NK-92 treated with Interleukin-12 subunit alpha and Interleukin-12 subunit beta, amount 100 ng/mL, for 24 hours (cell line): ENCODE measurements around the gene FAM107B.

Experiments used
- DNase-seq: peaks from one replicate; lab custom pipeline; 2025; lab: John Stamatoyannopoulos, UW

The FAM107B gene

GRCh38 chr10:14556285-14556956 is 218.3 kb downstream of the FAM107B start:
- DNase-seq, result no peak

DNA sequence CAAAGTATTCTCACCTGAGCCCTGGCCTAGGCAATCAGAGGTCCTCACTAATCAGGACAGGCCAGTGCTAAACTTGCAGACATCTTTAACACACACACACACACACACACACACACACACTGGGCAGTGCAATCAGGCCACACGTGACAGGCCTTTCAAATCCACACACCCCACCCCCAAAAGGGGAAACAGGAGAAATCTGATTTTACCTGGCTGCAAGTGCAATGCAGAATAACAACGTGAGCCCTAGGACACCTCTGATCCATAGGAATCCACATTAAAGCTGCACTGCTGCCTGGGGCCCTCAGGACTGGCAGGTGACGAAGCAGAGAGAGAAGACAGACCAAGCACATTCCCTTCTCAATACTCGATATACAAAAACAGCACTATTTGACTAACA is 218.9 kb downstream of the FAM107B start:
- DNase-seq, result no peak

DNA sequence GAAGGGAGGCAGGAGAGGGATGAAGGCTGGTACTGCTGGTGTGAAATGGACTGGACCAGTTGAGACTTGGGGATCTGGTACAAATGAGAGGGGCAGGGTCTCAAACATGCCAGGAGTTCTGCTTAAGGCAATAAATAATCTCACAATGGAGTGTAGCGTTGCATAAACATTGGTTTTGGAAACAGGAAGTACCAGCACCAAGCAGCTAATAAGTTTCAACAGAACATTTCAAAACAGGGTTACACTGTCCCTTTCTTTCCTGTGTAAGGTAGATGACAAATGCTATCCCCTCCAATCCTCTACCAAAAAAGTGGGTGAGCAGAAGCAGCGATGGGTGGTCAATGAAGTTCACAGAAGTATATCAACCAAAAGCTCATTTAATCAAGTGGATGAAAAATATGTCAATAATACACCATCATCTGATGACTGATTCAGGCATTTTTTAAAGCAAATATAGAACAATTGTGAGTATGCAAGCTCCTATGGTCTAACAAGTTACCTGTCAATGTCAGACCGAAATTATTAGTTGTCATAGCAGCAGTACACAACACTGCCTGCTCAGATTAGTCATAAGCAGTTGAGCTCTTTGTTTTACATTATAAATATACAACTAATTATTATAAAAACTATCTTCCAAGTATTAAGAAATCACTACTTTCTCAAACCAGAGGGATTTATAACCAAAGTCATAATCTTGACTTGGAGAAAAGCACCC is 220.0 kb downstream of the FAM107B start:
- no peak for DNase-seq

- DNase-seq, result no peak
These were observed 220.6 kb downstream of the FAM107B start for GRCh38 chr10:14554091-14554490.

GRCh38 chr10:14553448-14553847 is 221.2 kb downstream of the FAM107B start:
- DNase-seq, result no peak

- no peak for DNase-seq
These were observed 222.7 kb downstream of the FAM107B start for GRCh38 chr10:14552015-14552414.

- DNase-seq, result no peak
These were observed 224.2 kb downstream of the FAM107B start for GRCh38 chr10:14550471-14550981.

DNA sequence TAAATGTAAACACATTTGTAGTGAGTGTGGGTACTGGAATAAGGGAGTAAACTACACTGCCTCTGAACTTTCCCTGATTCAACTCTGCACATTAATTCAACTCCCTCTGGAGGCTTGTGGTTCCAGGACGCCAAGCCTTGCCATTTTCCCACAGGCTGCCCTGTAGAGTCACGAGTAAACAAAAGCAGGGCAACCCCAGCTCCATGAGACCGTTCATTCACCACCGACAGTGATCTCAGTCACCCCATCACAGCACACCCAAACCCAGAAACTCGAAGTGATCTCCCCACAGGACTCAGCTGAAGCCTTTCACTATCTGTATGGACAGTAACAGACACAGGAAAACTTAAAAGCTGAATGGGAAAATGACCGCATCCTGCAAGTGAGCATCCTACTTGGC is 225.2 kb downstream of the FAM107B start:
- no peak for DNase-seq

DNA sequence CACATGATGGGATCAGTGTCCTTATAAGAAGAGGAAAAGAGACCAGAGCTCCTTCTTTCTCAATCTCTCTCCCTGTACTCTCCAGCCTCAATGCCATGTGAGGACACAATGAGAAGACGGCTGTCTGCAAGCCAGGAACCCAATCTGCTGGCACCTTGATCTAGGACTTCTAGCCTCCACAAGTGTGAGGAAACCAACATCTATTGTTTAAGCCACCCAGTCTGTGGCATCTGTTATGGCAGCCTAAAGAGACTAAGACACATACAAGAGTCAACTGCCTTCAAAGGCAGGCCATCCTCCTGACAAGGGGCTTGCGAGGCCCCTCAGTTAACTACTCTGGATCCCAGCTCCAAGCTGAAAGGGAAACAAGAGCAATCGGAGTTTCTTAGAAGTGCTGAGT is 225.7 kb downstream of the FAM107B start:
- no peak for DNase-seq

GRCh38 chr10:14548474-14548873 is 226.2 kb downstream of the FAM107B start:
- DNase-seq, result no peak

GRCh38 chr10:14547816-14548215 is 226.9 kb downstream of the FAM107B start:
- no peak for DNase-seq

- DNase-seq, result no peak
These were observed 228.9 kb downstream of the FAM107B start for GRCh38 chr10:14545827-14546226.

- DNase-seq, result no peak
These were observed 230.8 kb downstream of the FAM107B start for GRCh38 chr10:14543904-14544210.

DNA sequence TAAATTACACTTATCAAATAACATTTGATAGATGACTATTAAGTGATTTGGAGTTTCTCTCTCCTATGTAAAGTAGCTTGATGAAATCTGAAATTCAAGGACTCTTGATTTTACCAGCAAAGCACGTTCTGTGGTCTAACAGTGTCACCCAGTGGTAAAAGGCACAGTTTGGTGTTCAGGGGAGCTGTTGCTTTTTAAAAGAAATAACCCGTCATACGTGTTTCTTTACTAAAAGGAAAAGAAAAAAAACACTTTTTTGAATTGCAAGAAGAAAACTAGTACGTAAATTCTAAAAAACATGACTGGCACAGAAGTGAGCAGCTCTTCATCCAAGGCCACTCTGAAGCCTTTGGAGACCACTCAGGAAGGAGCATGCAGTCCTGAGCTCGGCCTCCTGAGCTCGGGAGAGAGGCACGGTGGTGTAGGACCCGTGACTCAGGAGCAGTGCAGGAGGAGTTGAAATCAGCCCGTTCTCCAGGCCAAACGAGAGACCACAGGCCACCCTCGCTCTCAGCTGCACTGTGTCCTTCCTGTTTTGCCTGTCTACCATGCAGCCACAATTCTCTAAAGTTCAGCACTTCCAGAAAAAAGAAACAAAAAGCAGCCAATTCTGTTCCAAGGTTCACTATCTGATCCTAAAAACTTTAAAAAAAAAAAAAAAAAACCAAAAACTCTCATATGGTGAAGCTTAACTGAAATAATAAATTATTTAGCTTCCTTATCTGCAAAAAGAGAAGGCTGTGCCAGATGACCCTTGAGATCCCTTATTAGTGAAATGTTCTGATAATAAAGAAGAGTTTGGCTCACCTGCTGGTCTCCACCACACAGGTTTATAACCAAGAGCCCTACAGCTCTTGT is 231.4 kb downstream of the FAM107B start:
- DNase-seq, result no peak

DNA sequence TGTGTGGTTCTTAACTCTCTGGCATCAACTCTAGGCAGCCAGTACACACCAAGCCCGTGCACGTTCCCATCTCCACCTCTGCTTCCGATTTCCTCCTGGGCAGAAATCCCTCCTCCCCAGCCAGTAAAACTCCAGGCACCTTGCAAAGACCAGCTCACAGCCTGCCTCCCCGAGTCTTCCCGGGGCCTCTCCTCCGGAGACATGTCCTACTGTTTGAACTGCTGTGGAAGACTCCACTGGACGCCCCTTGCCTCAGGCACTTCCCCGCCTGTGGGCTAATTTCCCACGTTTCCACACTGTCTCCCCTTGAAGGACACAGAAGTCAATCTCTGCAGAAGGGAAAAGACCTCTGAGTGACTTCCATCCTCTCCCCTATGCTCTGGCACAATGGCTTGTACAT is 233.3 kb downstream of the FAM107B start:
- DNase-seq, result no peak

DNA sequence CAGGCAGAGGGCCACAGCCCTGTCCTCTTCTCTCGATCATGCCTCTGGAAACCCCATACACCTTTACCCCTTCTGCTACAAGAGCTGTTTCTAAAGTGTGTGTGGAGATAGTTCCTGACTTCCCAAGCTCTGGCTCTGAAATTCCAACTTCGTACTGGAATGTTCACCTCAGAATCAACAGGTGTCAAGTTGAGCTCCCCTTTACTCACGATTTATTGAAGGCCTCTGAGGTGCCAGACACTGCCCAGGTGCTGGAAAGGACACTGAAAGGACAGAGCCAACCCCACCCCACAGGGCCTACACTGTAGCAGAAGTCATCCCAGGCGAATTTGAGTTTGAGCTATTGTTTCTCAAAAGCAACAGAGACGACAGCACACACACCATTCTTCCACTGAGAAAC is 234.1 kb downstream of the FAM107B start:
- no peak for DNase-seq

GRCh38 chr10:14540062-14540461 is 234.6 kb downstream of the FAM107B start:
- DNase-seq, result no peak

DNA sequence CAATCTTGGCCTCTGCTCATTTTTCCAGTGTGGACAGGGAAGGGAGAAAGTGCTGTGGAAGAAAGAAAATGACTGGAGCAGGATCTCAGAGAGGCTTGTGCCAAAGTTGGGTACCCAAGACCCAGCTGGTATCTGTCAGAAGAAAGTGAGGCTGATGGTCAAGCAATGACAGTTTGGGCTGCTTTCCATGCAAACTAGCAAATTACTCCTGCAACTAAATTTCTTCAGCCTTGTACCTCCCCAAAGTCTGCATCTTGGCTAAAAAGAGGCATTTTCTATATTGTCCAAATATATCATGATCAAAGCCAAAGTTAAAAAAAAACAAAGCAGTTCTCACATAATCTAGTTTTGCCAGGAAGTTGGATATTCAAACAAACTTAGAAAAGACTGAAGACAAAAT is 235.5 kb downstream of the FAM107B start:
- DNase-seq, result no peak

DNA sequence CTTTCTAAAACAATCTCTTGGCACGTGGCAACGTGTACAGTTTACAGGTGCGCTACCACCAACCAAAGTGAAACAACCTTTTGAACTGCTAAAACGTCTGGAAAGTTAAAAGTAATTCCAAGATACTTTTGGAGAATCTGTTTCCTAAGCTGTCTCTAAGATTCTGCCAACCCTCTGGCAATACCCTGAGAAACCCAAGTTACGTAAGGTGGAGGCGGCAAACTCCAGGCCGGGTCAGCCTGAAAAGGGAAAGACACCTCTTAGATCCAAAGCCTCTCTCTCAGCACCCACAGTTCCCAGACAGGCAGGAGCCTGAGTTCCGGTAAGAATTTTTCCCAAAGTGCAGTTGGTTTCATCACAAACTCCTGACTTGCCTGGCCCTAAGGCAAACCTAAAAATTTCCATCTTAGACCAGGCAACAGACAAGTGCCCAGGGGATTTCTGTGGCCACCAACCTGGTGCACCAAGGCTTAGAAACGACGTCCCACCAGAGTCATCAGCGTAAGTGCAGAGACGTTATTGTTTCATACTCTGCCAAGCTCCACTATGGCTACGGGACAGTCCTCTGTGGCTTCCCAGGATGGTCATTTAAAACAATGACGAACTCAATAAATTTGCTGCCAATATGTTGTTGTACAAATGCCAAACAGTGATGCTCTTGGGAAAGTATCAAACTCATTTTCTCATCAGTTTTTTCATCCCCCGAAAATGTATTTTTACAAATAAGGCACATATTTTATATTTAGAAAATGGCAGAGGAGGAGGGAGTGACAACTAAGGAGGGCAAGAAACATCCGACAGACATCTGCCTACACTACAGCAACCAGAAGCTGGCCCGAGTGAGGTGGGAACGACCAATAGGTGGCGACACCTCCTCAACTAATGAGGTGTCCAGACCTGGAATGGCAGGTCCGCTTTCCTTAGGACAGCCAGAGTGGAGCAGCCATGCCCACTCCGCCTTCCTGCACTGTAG is 238.2 kb downstream of the FAM107B start:
- no peak for DNase-seq

DNA sequence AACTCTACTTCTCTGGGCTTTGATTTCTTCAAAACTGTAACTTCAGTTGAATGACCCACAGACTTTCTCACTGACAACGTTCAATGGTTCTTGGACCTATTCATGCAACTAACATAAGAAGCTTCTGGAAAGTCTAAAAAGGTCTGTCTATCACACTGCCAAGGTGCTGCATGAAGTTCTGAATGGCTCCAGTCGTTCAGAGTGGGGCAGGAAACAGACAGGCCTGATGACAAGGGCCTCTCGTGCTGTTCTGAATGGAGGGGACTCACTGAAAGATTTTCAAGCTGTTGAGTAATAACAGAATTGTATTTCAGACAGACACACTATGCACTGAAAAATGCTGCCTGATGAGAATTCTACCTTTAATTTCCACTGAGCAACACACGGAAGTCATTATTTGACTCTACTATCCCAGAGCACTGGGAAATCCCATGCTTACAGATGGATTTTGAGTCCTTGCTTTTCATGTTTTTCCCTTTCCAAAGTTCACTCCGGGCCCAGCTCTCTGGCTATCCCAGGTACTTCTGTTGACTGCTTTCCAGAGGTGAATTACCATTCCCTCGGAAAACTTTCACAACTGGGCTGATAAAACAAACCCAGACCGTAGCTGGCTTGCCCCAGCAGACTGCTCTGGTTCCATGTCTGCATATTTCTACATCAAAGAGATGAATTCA is 239.1 kb downstream of the FAM107B start:
- no peak for DNase-seq

DNA sequence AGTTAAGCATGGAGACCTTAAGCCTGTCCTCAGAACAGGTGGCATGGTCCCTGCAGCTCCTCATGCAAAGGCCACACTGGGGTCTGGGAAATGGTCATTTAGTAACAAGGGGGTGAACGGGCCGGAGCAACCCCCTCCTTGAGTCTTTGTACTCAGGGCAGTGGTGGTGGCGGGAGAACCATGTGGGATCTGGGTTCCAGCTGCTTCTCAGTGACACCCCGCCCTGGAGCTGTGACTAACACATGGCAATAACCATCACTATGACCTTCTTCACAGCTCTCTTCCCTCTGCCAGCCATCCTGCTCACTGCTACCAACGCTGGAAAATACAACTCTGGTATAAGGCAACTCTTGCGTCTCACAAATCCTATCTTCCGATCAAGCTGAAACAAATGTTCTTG is 240.5 kb downstream of the FAM107B start:
- DNase-seq, result no peak
